AG09309 (cell line): ENCODE measurements around the gene RCN1.

Source experiments
- DNase-seq: peaks from one replicate; pipeline ENCODE4 v3.0.0-alpha.2; 2010; ENCODE audit warnings: low read depth
- H3K4me3 ChIP-seq: 2 replicates; pipeline ENCODE4 v1.5.1; 2011; ENCODE audit warnings: mild to moderate bottlenecking, low read depth, low read length, moderate library complexity; ENCODE audit not compliant: control insufficient read depth
- CTCF ChIP-seq: IDR thresholded peaks from 2 replicates; pipeline ENCODE4 v1.5.1; 2011; ENCODE audit warnings: mild to moderate bottlenecking, low read depth, low read length, inconsistent platforms; ENCODE audit not compliant: insufficient read depth, control insufficient read depth; ENCODE audit errors: missing control alignments

RCN1 gene

GRCh38 chr11:32073644-32074026 is 17.2 kb upstream of the RCN1 start:
- no peak for TF ChIP-seq CTCF
- no peak for DNase-seq
- H3K4me3 ChIP-seq = no peak overlapping the region

- TF ChIP-seq CTCF = no peak
- DNase-seq = no peak
- H3K4me3 ChIP-seq = no peak overlapping the region
Measured at GRCh38 chr11:32079553-32079952, 11.3 kb upstream of the RCN1 start.

- H3K4me3 ChIP-seq = no peak overlapping the region
- no peak for DNase-seq
- no peak for TF ChIP-seq CTCF
Measured at GRCh38 chr11:32080361-32080980, 10.4 kb upstream of the RCN1 start.

GRCh38 chr11:32081129-32081641 is 9.7 kb upstream of the RCN1 start:
- no peak for TF ChIP-seq CTCF
- no peak for DNase-seq
- no peak overlapping the region for H3K4me3 ChIP-seq

GRCh38 chr11:32081901-32082300 is 9.0 kb upstream of the RCN1 start:
- no peak for DNase-seq
- H3K4me3 ChIP-seq = no peak overlapping the region
- no peak for TF ChIP-seq CTCF

GRCh38 chr11:32082346-32082986 is 8.4 kb upstream of the RCN1 start:
- no peak for DNase-seq
- no peak for TF ChIP-seq CTCF
- no peak overlapping the region for H3K4me3 ChIP-seq
